HCT116 (cell line): ENCODE measurements around the gene RFPL3. TPM values are rescaled to one million over a fixed set of nuclear protein-coding genes. Genes with fewer than 3 reads are reported as not detected.

Experiments used
- ATAC-seq: fragments of 200-7000 bp; cut with Tn5 transposase; 2 replicates; pipeline ENCODE4 v1.9.1; 2020; ENCODE audit warnings: mild to moderate bottlenecking, moderate library complexity
- BruUV-seq: library from RNA; stranded (reverse); fragments of 400-500 nt; replicated peaks from 2 replicates; lab custom pipeline; 2021; lab: Mats Ljungman, UMichigan
- CTCF ChIA-PET: fragments of 300-600 bp; sonication (Branson Sonifier 250); formaldehyde crosslinking; loops from one replicate; lab custom pipeline; 2021; ENCODE audit warnings: antibody characterized with exemption; lab: Charles Lee
- POLR2A ChIA-PET: fragments of 300-600, 350-600 bp; sonication (Branson Sonifier 250); formaldehyde crosslinking; loops from one replicate; lab custom pipeline; 2021; ENCODE audit warnings: antibody characterized with exemption; lab: Charles Lee
- RAD21 ChIA-PET, 2 experiments: fragments of 300-600 bp; sonication (Branson Sonifier 250); formaldehyde crosslinking; loops; one replicate each; lab custom pipeline; 2023; ENCODE audit warnings: low total read pairs in 2 of 2; ENCODE audit not compliant: uncharacterized antibody in 2 of 2, unreplicated experiment in 2 of 2, low non-redundant PET in 1 of 2; lab: Charles Lee
- DNase-seq: peaks from one replicate; pipeline ENCODE4 v3.0.0-alpha.2; 2010; ENCODE audit warnings: low read depth, low spot score
- H2AFZ ChIP-seq: fragments of 200-600 bp; shearing (Covaris generic), sonication (generic); 2 replicates; pipeline ENCODE4 v1.6.1; 2017; ENCODE audit warnings: low read depth, mixed run types, mixed read lengths, antibody characterized with exemption, low read length; ENCODE audit not compliant: poor library complexity, severe bottlenecking
- H3K27ac ChIP-seq: 2 replicates; pipeline ENCODE4 v1.5.1; 2012; ENCODE audit warnings: low read depth, low read length
- H3K27me3 ChIP-seq: fragments of 200-600 bp; sonication (generic); 2 replicates; pipeline ENCODE4 v1.6.1; 2016; ENCODE audit warnings: mixed run types, low read length, mixed read lengths; ENCODE audit not compliant: insufficient read depth
- H3K36me3 ChIP-seq, 2 experiments: fragments of 200-500 bp in 1 of 2; fragments of 200-600 bp in 1 of 2; sonication (Bioruptor generic) in 1 of 2; sonication (generic) in 1 of 2; 2 replicates each; pipeline versions ENCODE4 v1.5.1 to v1.6.1; 2014 to 2016; ENCODE audit warnings: low read length in 2 of 2, inconsistent platforms in 1 of 2, mixed read lengths in 1 of 2, mixed run types in 1 of 2; ENCODE audit not compliant: insufficient read depth in 2 of 2, control insufficient read depth in 1 of 2
- H3K4me1 ChIP-seq, 2 experiments: fragments of 200-600 bp in 1 of 2; sonication (generic) in 1 of 2; 2 replicates each; pipeline versions ENCODE4 v1.5.1 to v1.6.1; 2012 to 2017; ENCODE audit warnings: low read length in 2 of 2, inconsistent platforms in 1 of 2, mild to moderate bottlenecking in 1 of 2, mixed read lengths in 1 of 2, mixed run types in 1 of 2, moderate library complexity in 1 of 2; ENCODE audit not compliant: insufficient read depth in 2 of 2, control insufficient read depth in 1 of 2
- H3K4me2 ChIP-seq: fragments of 200-600 bp; sonication (generic); 2 replicates; pipeline ENCODE4 v1.6.1; 2017; ENCODE audit warnings: mixed run types, low read length, mixed read lengths
- H3K4me3 ChIP-seq, 2 experiments: fragments of 200-600 bp in 1 of 2; sonication (generic) in 1 of 2; replicated peaks in 1 of 2; 2 replicates each; pipeline ENCODE4 v1.5.1; 2011 to 2016; ENCODE audit warnings: low read length in 2 of 2, control low read depth in 1 of 2, low read depth in 1 of 2, mild to moderate bottlenecking in 1 of 2, mixed read lengths in 1 of 2, mixed run types in 1 of 2
- H3K79me2 ChIP-seq: fragments of 200-600 bp; sonication (generic); 2 replicates; pipeline ENCODE4 v1.6.1; 2017; ENCODE audit warnings: mild to moderate bottlenecking, mixed run types, low read length, moderate library complexity, mixed read lengths; ENCODE audit not compliant: insufficient read depth
- H3K9ac ChIP-seq: fragments of 200-600 bp; sonication (generic); 2 replicates; pipeline ENCODE4 v1.6.1; 2016; ENCODE audit warnings: low read length, mixed read lengths
- H3K9me2 ChIP-seq: fragments of 200-600 bp; sonication (generic), shearing (Covaris generic); 2 replicates; pipeline ENCODE4 v1.6.1; 2017; ENCODE audit warnings: mixed run types, mild to moderate bottlenecking, moderate library complexity; ENCODE audit not compliant: insufficient read depth
- H3K9me3 ChIP-seq, 2 experiments: fragments of 200-500 bp in 1 of 2; fragments of 200-600 bp in 1 of 2; sonication (Bioruptor generic) in 1 of 2; sonication (generic) in 1 of 2; 2 replicates each; pipeline ENCODE4 v1.6.1; 2014 to 2017; ENCODE audit warnings: low read length in 2 of 2, mixed read lengths in 2 of 2, inconsistent platforms in 1 of 2, low read depth in 1 of 2, mild to moderate bottlenecking in 1 of 2, mixed run types in 1 of 2, moderate library complexity in 1 of 2; ENCODE audit not compliant: control insufficient read depth in 1 of 2, insufficient read depth in 1 of 2
- H4K20me1 ChIP-seq: fragments of 200-600 bp; sonication (generic), shearing (Covaris generic); 2 replicates; pipeline ENCODE4 v1.6.1; 2017; ENCODE audit warnings: mixed run types, mild to moderate bottlenecking, moderate library complexity; ENCODE audit not compliant: insufficient read depth
- CTCF ChIP-seq, 3 experiments: fragments of 200-600 bp in 1 of 3; sonication (generic) in 1 of 3; IDR thresholded peaks in 2 of 3; conservative IDR thresholded peaks in 1 of 3; 2 replicates each; pipeline ENCODE4 v1.5.1; 2012 to 2017; ENCODE audit warnings: low read depth in 2 of 3, low read length in 2 of 3, antibody characterized with exemption in 1 of 3, borderline replicate concordance in 1 of 3, control low read depth in 1 of 3, mild to moderate bottlenecking in 1 of 3, mixed read lengths in 1 of 3, mixed run types in 1 of 3, moderate library complexity in 1 of 3; ENCODE audit not compliant: insufficient read depth in 1 of 3
- ELF1 ChIP-seq: IDR thresholded peaks from 2 replicates; pipeline ENCODE4 v1.6.1; 2012; ENCODE audit warnings: low read depth, borderline replicate concordance
- EZH2 ChIP-seq: fragments of 200-600 bp; sonication (generic); IDR thresholded peaks from 2 replicates; pipeline ENCODE4 v1.6.1; 2017; ENCODE audit warnings: antibody characterized with exemption, mixed run types
- EZH2phosphoT487 ChIP-seq: fragments of 200-600 bp; IDR thresholded peaks from 2 replicates; pipeline ENCODE4 v1.6.1; 2018; ENCODE audit warnings: antibody characterized with exemption, borderline replicate concordance
- JUND ChIP-seq: IDR thresholded peaks from 2 replicates; pipeline ENCODE4 v1.6.1; 2012
- POLR2A ChIP-seq: IDR thresholded peaks from 2 replicates; pipeline ENCODE4 v1.7.0; 2011; ENCODE audit warnings: borderline replicate concordance; ENCODE audit not compliant: insufficient read depth, insufficient read length; ENCODE audit errors: extremely low read depth
- POLR2AphosphoS5 ChIP-seq: IDR thresholded peaks from 2 replicates; pipeline ENCODE4 v1.6.1; 2011; ENCODE audit warnings: mild to moderate bottlenecking, low read depth, low read length, moderate library complexity
- RAD21 ChIP-seq: IDR thresholded peaks from 2 replicates; pipeline ENCODE4 v1.6.1; 2012; ENCODE audit warnings: low read depth, mild to moderate bottlenecking
- SIN3A ChIP-seq: IDR thresholded peaks from 2 replicates; pipeline ENCODE4 v1.6.1; 2012; ENCODE audit warnings: low read depth
- TCF7L2 ChIP-seq: IDR thresholded peaks from 2 replicates; pipeline ENCODE4 v1.7.0; 2011; ENCODE audit warnings: borderline replicate concordance, inconsistent platforms; ENCODE audit not compliant: insufficient read depth, insufficient read length; ENCODE audit errors: extremely low read depth
- YY1 ChIP-seq: IDR thresholded peaks from 2 replicates; pipeline ENCODE4 v1.6.1; 2011; ENCODE audit warnings: low read length, low read depth, moderate library complexity, mild to moderate bottlenecking; ENCODE audit not compliant: insufficient replicate concordance; ENCODE audit errors: extremely low read depth
- ZNF274 ChIP-seq: fragments of 200-500 bp; sonication (Bioruptor generic); IDR thresholded peaks from 2 replicates; pipeline ENCODE4 v1.6.1; 2014; ENCODE audit warnings: mild to moderate bottlenecking, low read depth, low read length, inconsistent platforms
- intact Hi-C: fragments of 100-400 bp; cut with micrococcal nuclease; formaldehyde crosslinking; loops from 2 replicates; pipeline ENCODE4 v1.10.0; 2022
- total RNA-seq: library from RNA; stranded (reverse); gene quantifications from one replicate; pipeline ENCODE4 v1.2.1, GENCODE V29; 2021; ENCODE audit not compliant: unreplicated experiment

Gene RFPL3
- total RNA-seq, 1 experiment from 2014 or later: not detected

DNA sequence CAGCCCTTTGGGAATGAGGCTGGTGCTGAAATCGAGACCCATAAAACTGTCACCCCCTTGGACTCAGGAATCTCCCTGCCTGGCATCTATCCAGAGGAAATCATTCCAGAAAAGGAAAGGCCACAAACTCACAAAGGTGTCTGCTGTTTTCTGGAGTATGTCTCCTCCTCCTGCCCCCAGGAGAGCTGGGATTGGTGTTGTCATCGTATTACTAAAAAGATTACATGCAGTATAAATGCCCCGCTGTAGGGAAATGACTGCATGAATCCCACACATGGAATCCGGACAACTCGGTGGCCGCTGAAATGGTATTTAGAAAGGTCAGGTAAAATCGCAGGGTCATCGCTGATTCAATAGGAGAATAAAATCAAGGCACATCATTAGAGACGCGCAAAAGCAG, 18.9 kb upstream of the RFPL3 start:
- no peaks in the 10 kb centered on the region for H3K9me3 ChIP-seq

More for the DNA sequence above, 18.9 kb upstream of the RFPL3 start:
- Histone ChIP-seq H4K20me1 (no peaks in the 10 kb centered on the region), H3K79me2 (no peaks in the 10 kb centered on the region), H3K27me3 (no peaks in the 10 kb centered on the region), H3K9ac (no peak overlapping the region), H3K4me3 (no peak overlapping the region), H3K27ac (no peak overlapping the region), H2AFZ (no peak overlapping the region), H3K36me3 (no peaks in the 10 kb centered on the region), H3K4me2 (no peak overlapping the region), H3K4me1 (no peaks in the 10 kb centered on the region), H3K9me2 (no peaks in the 10 kb centered on the region)
- TF ChIP-seq EZH2: no peak
- no peak for TF ChIP-seq SIN3A
- TF ChIP-seq POLR2A: no peak
- no peak for TF ChIP-seq JUND
- no peak for TF ChIP-seq POLR2AphosphoS5
- no peak for TF ChIP-seq TCF7L2
- no peak for TF ChIP-seq RAD21
- no peak for TF ChIP-seq YY1
- TF ChIP-seq EZH2phosphoT487: no peak
- TF ChIP-seq CTCF (IDR thresholded peaks at IDR 0.05 in 2 of 3, conservative IDR thresholded peaks at IDR 0.05 in 1 of 3; ENCODE audit: borderline replicate concordance in 1 of 3, insufficient read depth in 1 of 3, low read depth in 2 of 3, low read length in 2 of 3): no peak
- TF ChIP-seq ZNF274: no peak
- no peak for TF ChIP-seq ELF1
- BruUV-seq: no TSS peak
- ChIA-PET CTCF (no interaction called here), RAD21 (no interaction called here), POLR2A (no interaction called here)
- no peak for DNase-seq
- ATAC-seq: no peak
- intact Hi-C loops: no loop called here
